ENCODE measurements around the gene PRKCD.
"Not testable (repeated sequence)": the region's sequence is repeated elsewhere in the genome, so short reads cannot be mapped to it uniquely, and the experiment has no call there.

Gene PRKCD

GRCh38 chr3:53151086-53151438, 9.9 kb upstream of the PRKCD start:
- 89% methylated on average over 3 of the region's 9 CpGs for WGBS (ENCODE audit: insufficient coverage)
- POLR2A ChIA-PET; H3K4me1 ChIP-seq (ENCODE audit: control extremely low read depth in 1 of 4, control insufficient read depth in 4 of 4, insufficient read depth in 4 of 4, low read length in 3 of 4); H3K4me3 ChIP-seq (ENCODE audit: control insufficient read depth in 1 of 7, extremely low read depth in 1 of 7, insufficient read depth in 4 of 7, low read depth in 2 of 7, low read length in 6 of 7); H3K9me3 ChIP-seq (ENCODE audit: control extremely low read depth in 1 of 5, control insufficient read depth in 4 of 5, insufficient read depth in 2 of 5, low read depth in 1 of 5, low read length in 4 of 5); H3K36me3 ChIP-seq (ENCODE audit: control insufficient read depth in 4 of 4, insufficient read depth in 4 of 4, low read length in 3 of 4); DNase-seq; H3K27ac ChIP-seq (ENCODE audit: insufficient read depth in 1 of 2, low read depth in 1 of 2, low read length in 2 of 2, poor library complexity in 1 of 2, severe bottlenecking in 2 of 2): not testable (repeated sequence)
- H3K27me3 ChIP-seq (replicated peaks in 2 of 5; ENCODE audit: control insufficient read depth in 4 of 5, insufficient read depth in 5 of 5, low read length in 4 of 5), result peaks cover 0 to 18% (median 5%) of the 10 kb centered on the region in 5 experiments
- CTCF ChIA-PET, result interaction anchor here (2.6 kb wide), 1 partner anchor 17 kb away, joined by 8 read pairs; no protein-coding TSS in a partner anchor

GRCh38 chr3:53151465-53151864, 9.5 kb upstream of the PRKCD start:
- 100% methylated on average over 4 of the region's 5 CpGs for WGBS (ENCODE audit: insufficient coverage)
- H3K27me3 ChIP-seq (replicated peaks in 2 of 5; ENCODE audit: control insufficient read depth in 4 of 5, insufficient read depth in 5 of 5, low read length in 4 of 5), result peaks cover 0 to 22% (median 8%) of the 10 kb centered on the region in 5 experiments
- H3K4me3 ChIP-seq (ENCODE audit: control insufficient read depth in 1 of 7, extremely low read depth in 1 of 7, insufficient read depth in 4 of 7, low read depth in 2 of 7, low read length in 6 of 7), result no peak overlapping the region
- ChIA-PET POLR2A (no interaction called here), CTCF (interaction anchor here (2.6 kb wide), 1 partner anchor 17 kb away, joined by 8 read pairs; no protein-coding TSS in a partner anchor)
- no peaks in the 10 kb centered on the region for H3K36me3 ChIP-seq (ENCODE audit: control insufficient read depth in 4 of 4, insufficient read depth in 4 of 4, low read length in 3 of 4)
- H3K9me3 ChIP-seq (ENCODE audit: control extremely low read depth in 1 of 5, control insufficient read depth in 4 of 5, insufficient read depth in 2 of 5, low read depth in 1 of 5, low read length in 4 of 5), result no peaks in the 10 kb centered on the region
- peaks cover 0 to 2% (median under 1%) of the 10 kb centered on the region in 4 experiments for H3K4me1 ChIP-seq (ENCODE audit: control extremely low read depth in 1 of 4, control insufficient read depth in 4 of 4, insufficient read depth in 4 of 4, low read length in 3 of 4)
- DNase-seq, result no peak
- no peak overlapping the region for H3K27ac ChIP-seq (ENCODE audit: insufficient read depth in 1 of 2, low read depth in 1 of 2, low read length in 2 of 2, poor library complexity in 1 of 2, severe bottlenecking in 2 of 2)

- Histone ChIP-seq H3K27me3 (replicated peaks in 2 of 5; ENCODE audit: control insufficient read depth in 4 of 5, insufficient read depth in 5 of 5, low read length in 4 of 5) (peaks cover 0 to 27% (median 8%) of the 10 kb centered on the region in 5 experiments), H3K4me1 (ENCODE audit: control extremely low read depth in 1 of 4, control insufficient read depth in 4 of 4, insufficient read depth in 4 of 4, low read length in 3 of 4) (peaks cover 0 to 4% (median 1%) of the 10 kb centered on the region in 4 experiments), H3K4me3 (ENCODE audit: control insufficient read depth in 1 of 7, extremely low read depth in 1 of 7, insufficient read depth in 4 of 7, low read depth in 2 of 7, low read length in 6 of 7) (no peak overlapping the region), H3K9me3 (ENCODE audit: control extremely low read depth in 1 of 5, control insufficient read depth in 4 of 5, insufficient read depth in 2 of 5, low read depth in 1 of 5, low read length in 4 of 5) (no peaks in the 10 kb centered on the region), H3K36me3 (ENCODE audit: control insufficient read depth in 4 of 4, insufficient read depth in 4 of 4, low read length in 3 of 4) (no peaks in the 10 kb centered on the region), H3K27ac (ENCODE audit: insufficient read depth in 1 of 2, low read depth in 1 of 2, low read length in 2 of 2, poor library complexity in 1 of 2, severe bottlenecking in 2 of 2) (no peak overlapping the region)
- CTCF ChIA-PET, result interaction anchor here (2.6 kb wide), 1 partner anchor 18 kb away, joined by 8 read pairs; no protein-coding TSS in a partner anchor
- WGBS (ENCODE audit: insufficient coverage), result 96% methylated on average over 14 of the region's 20 CpGs
- no peak for DNase-seq
- POLR2A ChIA-PET, result no interaction called here
These were observed 8.9 kb upstream of the PRKCD start for GRCh38 chr3:53151870-53152660.

- ChIA-PET POLR2A (no interaction called here), CTCF (interaction anchor here (0.8 to 1.1 kb wide), 4 partner anchors 9 to 39 kb away, joined by 3 to 4 read pairs (median 3); no protein-coding TSS in a partner anchor)
- Histone ChIP-seq H3K27ac (ENCODE audit: insufficient read depth in 1 of 2, low read depth in 1 of 2, low read length in 2 of 2, poor library complexity in 1 of 2, severe bottlenecking in 2 of 2) (no peak overlapping the region), H3K4me3 (ENCODE audit: control insufficient read depth in 1 of 7, extremely low read depth in 1 of 7, insufficient read depth in 4 of 7, low read depth in 2 of 7, low read length in 6 of 7) (no peak overlapping the region), H3K36me3 (ENCODE audit: control insufficient read depth in 4 of 4, insufficient read depth in 4 of 4, low read length in 3 of 4) (no peaks in the 10 kb centered on the region), H3K4me1 (ENCODE audit: control extremely low read depth in 1 of 4, control insufficient read depth in 4 of 4, insufficient read depth in 4 of 4, low read length in 3 of 4) (peaks cover 0 to 9% (median 4%) of the 10 kb centered on the region in 4 experiments), H3K9me3 (ENCODE audit: control extremely low read depth in 1 of 5, control insufficient read depth in 4 of 5, insufficient read depth in 2 of 5, low read depth in 1 of 5, low read length in 4 of 5) (no peaks in the 10 kb centered on the region), H3K27me3 (replicated peaks in 2 of 5; ENCODE audit: control insufficient read depth in 4 of 5, insufficient read depth in 5 of 5, low read length in 4 of 5) (peaks cover 0 to 40% (median 11%) of the 10 kb centered on the region in 5 experiments)
- DNase-seq, result no peak
- WGBS (ENCODE audit: insufficient coverage), result 83% methylated on average over 3 of the region's 3 CpGs
These were observed 7.7 kb upstream of the PRKCD start for GRCh38 chr3:53153264-53153823.

GRCh38 chr3:53153980-53154379, 7.0 kb upstream of the PRKCD start:
- WGBS (ENCODE audit: insufficient coverage), result 100% methylated on average over 2 of the region's 6 CpGs
- no peak overlapping the region for H3K27ac ChIP-seq (ENCODE audit: insufficient read depth in 1 of 2, low read depth in 1 of 2, low read length in 2 of 2, poor library complexity in 1 of 2, severe bottlenecking in 2 of 2)
- POLR2A ChIA-PET, result no interaction called here
- H3K36me3 ChIP-seq (ENCODE audit: control insufficient read depth in 4 of 4, insufficient read depth in 4 of 4, low read length in 3 of 4), result no peaks in the 10 kb centered on the region
- CTCF ChIA-PET, result interaction anchor here (0.8 to 1.1 kb wide), 3 partner anchors 13 to 46 kb away, joined by 3 to 4 read pairs (median 3); no protein-coding TSS in a partner anchor
- no peak for DNase-seq
- H3K27me3 ChIP-seq (replicated peaks in 2 of 5; ENCODE audit: control insufficient read depth in 4 of 5, insufficient read depth in 5 of 5, low read length in 4 of 5), result peaks cover 0 to 40% (median 11%) of the 10 kb centered on the region in 5 experiments
- H3K9me3 ChIP-seq (ENCODE audit: control extremely low read depth in 1 of 5, control insufficient read depth in 4 of 5, insufficient read depth in 2 of 5, low read depth in 1 of 5, low read length in 4 of 5), result no peaks in the 10 kb centered on the region
- H3K4me1 ChIP-seq (ENCODE audit: control extremely low read depth in 1 of 4, control insufficient read depth in 4 of 4, insufficient read depth in 4 of 4, low read length in 3 of 4), result peaks cover 0 to 16% (median 11%) of the 10 kb centered on the region in 4 experiments
- H3K4me3 ChIP-seq (ENCODE audit: control insufficient read depth in 1 of 7, extremely low read depth in 1 of 7, insufficient read depth in 4 of 7, low read depth in 2 of 7, low read length in 6 of 7), result no peak overlapping the region

- CTCF ChIA-PET, result interaction anchor here (1.0 to 3.9 kb wide), 4 partner anchors 10 to 46 kb away, joined by 3 to 17 read pairs (median 4); no protein-coding TSS in a partner anchor
- 96% methylated on average over 3 of the region's 4 CpGs for WGBS (ENCODE audit: insufficient coverage)
These were observed 6.1 kb upstream of the PRKCD start for GRCh38 chr3:53154881-53155285.

More at GRCh38 chr3:53154881-53155285, 6.1 kb upstream of the PRKCD start:
- Histone ChIP-seq H3K27ac (ENCODE audit: insufficient read depth in 1 of 2, low read depth in 1 of 2, low read length in 2 of 2, poor library complexity in 1 of 2, severe bottlenecking in 2 of 2) (no peak overlapping the region), H3K4me1 (ENCODE audit: control extremely low read depth in 1 of 4, control insufficient read depth in 4 of 4, insufficient read depth in 4 of 4, low read length in 3 of 4) (peaks cover 0 to 25% (median 16%) of the 10 kb centered on the region in 4 experiments), H3K4me3 (ENCODE audit: control insufficient read depth in 1 of 7, extremely low read depth in 1 of 7, insufficient read depth in 4 of 7, low read depth in 2 of 7, low read length in 6 of 7) (no peak overlapping the region), H3K9me3 (ENCODE audit: control extremely low read depth in 1 of 5, control insufficient read depth in 4 of 5, insufficient read depth in 2 of 5, low read depth in 1 of 5, low read length in 4 of 5) (no peaks in the 10 kb centered on the region), H3K27me3 (replicated peaks in 2 of 5; ENCODE audit: control insufficient read depth in 4 of 5, insufficient read depth in 5 of 5, low read length in 4 of 5) (peaks cover 0 to 45% (median 11%) of the 10 kb centered on the region in 5 experiments), H3K36me3 (ENCODE audit: control insufficient read depth in 4 of 4, insufficient read depth in 4 of 4, low read length in 3 of 4) (no peaks in the 10 kb centered on the region)
- POLR2A ChIA-PET, result interaction anchor here (0.6 kb wide), 1 partner anchor 26 kb away, joined by 4 read pairs; no protein-coding TSS in a partner anchor
- no peak for DNase-seq
